ENCODE results near the gene KCNN3.

GRCh38 chr1:154726896-154727753 is 143.0 kb downstream of the KCNN3 start:
- TF ChIP-seq CTCF (IDR thresholded peaks at IDR 0.05; ENCODE audit: insufficient read depth, low read length) = no peak
- TF ChIP-seq POLR2AphosphoS5 (IDR thresholded peaks at IDR 0.05; ENCODE audit: low read depth) = no peak
- no peak for TF ChIP-seq REST (IDR thresholded peaks at IDR 0.05; ENCODE audit: insufficient replicate concordance, low read depth)
